H1 (cell line): ENCODE measurements around the gene CHD1. TPM values are rescaled to one million over a fixed set of nuclear protein-coding genes. Genes with fewer than 3 reads are reported as not detected.

Experiments
- EP300 ChIP-seq, 2 experiments: IDR thresholded peaks; 1 replicate in 1 of 2; 2 replicates in 1 of 2; pipeline ENCODE4 v1.6.1; 2011 to 2012; ENCODE audit warnings: low read depth in 2 of 2, low read length in 2 of 2, mild to moderate bottlenecking in 2 of 2, borderline replicate concordance in 1 of 2, inconsistent platforms in 1 of 2, moderate library complexity in 1 of 2
- polyA plus RNA-seq, 7 experiments: library from polyadenylated mRNA; depleted of rRNA in 3 of 7; stranded (reverse) in 5 of 7; unstranded in 2 of 7; fragments of >200 nt in 5 of 7; fragments of 200-250 nt in 2 of 7; gene quantifications; 1 replicate in 5 of 7; 2 replicates in 1 of 7; 4 replicates in 1 of 7; pipeline versions ENCODE4 v1.2.1 to v1.2.3, GENCODE V29; 2011 to 2013; ENCODE audit warnings: missing spikeins in 2 of 7, mixed read lengths in 2 of 7
- total RNA-seq: library from RNA; stranded (reverse); fragmentation: NEBNext Ultra II Directional; extraction: Animal tissue kit (Norgen Biotek cat#: 25700); gene quantifications from 2 replicates; pipeline ENCODE4 v1.2.1, GENCODE V29; 2021

The CHD1 gene
- total and polyA plus RNA-seq, 2 of the 8 experiments (the other 6 are each of a cell fraction or from before 2014, with no cell fraction given), result 15.6 to 53.0 TPM

DNA sequence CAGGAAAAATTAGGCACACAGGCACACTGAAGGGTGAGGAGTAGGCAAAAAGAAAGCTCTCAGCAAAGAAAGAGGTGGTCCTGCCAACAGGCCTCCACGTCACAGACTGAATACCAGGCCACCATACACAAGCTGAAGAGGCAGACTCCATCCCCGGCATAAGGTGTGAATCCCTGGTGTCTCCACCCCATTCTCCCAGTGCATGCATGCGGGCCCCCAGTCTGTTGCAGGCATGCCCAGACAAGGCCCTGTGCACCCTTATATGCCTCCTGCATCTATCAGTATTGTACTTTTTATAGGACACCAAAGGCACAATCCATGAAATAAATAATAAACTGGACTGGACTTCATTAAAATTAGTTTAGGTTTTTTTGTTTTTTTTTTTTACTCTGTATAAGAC lies 82.3 kb downstream of the CHD1 start (continued):
- no peak for TF ChIP-seq EP300 (IDR thresholded peaks at IDR 0.05; ENCODE audit: borderline replicate concordance in 1 of 2, low read depth in 2 of 2, low read length in 2 of 2)
